AG04449 (cell line): ENCODE data around the gene INPP5D.
"Not testable (repeated sequence)": the region's sequence is repeated elsewhere in the genome, so short reads cannot be mapped to it uniquely, and the experiment has no call there.

Source experiments
- CTCF ChIA-PET: fragments of 350-600 bp; formaldehyde crosslinking; extraction: SDS; loops from one replicate; lab custom pipeline; 2021; ENCODE audit warnings: antibody characterized with exemption; lab: Yijun Ruan, JAX
- POLR2A ChIA-PET: fragments of 400-600, 350-600 bp; formaldehyde crosslinking; extraction: SDS; loops from one replicate; lab custom pipeline; 2020; ENCODE audit warnings: antibody characterized with exemption, inconsistent platforms; lab: Yijun Ruan, JAX
- DNase-seq: peaks from one replicate; pipeline ENCODE4 v3.0.0-alpha.2; 2010; ENCODE audit warnings: low read depth, low spot score
- H3K4me3 ChIP-seq: 2 replicates; pipeline ENCODE4 v1.5.1; 2011; ENCODE audit warnings: low read depth, mild to moderate bottlenecking, control low read depth, low read length
- TF ChIP-seq, protein P1 (sequence below): IDR thresholded peaks from one replicate; pipeline ENCODE4 v1.5.1; 2011; ENCODE audit warnings: mild to moderate bottlenecking, moderate library complexity, low read length, control low read depth, inconsistent platforms; ENCODE audit not compliant: insufficient read depth; ENCODE audit errors: missing control alignments

The INPP5D gene

DNA sequence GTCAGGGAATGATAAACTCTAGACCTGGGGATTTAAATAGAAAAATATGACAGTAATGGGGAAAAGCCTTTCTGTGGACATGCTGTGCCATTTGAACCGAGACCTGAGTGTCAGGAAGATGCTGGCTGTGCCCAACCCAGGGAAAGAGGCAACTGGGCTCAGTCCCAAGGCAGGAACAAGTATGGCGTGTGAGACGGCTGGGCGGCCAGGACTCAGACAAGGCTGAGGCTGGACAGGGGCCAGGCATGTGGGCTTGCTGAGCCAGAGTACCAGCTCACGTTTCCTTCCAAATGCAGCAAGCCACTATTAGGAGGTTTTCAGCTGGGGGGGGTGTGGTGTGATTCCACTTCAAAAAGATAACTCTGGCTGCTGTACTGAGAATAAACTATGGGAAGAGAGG, 92.4 kb downstream of the INPP5D start:
- H3K4me3 ChIP-seq = no peak overlapping the region
- DNase-seq = no peak
- CTCF ChIA-PET = no interaction called here
- TF ChIP-seq, protein P1, sequence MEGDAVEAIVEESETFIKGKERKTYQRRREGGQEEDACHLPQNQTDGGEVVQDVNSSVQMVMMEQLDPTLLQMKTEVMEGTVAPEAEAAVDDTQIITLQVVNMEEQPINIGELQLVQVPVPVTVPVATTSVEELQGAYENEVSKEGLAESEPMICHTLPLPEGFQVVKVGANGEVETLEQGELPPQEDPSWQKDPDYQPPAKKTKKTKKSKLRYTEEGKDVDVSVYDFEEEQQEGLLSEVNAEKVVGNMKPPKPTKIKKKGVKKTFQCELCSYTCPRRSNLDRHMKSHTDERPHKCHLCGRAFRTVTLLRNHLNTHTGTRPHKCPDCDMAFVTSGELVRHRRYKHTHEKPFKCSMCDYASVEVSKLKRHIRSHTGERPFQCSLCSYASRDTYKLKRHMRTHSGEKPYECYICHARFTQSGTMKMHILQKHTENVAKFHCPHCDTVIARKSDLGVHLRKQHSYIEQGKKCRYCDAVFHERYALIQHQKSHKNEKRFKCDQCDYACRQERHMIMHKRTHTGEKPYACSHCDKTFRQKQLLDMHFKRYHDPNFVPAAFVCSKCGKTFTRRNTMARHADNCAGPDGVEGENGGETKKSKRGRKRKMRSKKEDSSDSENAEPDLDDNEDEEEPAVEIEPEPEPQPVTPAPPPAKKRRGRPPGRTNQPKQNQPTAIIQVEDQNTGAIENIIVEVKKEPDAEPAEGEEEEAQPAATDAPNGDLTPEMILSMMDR = no peak
- POLR2A ChIA-PET = no interaction called here

DNA sequence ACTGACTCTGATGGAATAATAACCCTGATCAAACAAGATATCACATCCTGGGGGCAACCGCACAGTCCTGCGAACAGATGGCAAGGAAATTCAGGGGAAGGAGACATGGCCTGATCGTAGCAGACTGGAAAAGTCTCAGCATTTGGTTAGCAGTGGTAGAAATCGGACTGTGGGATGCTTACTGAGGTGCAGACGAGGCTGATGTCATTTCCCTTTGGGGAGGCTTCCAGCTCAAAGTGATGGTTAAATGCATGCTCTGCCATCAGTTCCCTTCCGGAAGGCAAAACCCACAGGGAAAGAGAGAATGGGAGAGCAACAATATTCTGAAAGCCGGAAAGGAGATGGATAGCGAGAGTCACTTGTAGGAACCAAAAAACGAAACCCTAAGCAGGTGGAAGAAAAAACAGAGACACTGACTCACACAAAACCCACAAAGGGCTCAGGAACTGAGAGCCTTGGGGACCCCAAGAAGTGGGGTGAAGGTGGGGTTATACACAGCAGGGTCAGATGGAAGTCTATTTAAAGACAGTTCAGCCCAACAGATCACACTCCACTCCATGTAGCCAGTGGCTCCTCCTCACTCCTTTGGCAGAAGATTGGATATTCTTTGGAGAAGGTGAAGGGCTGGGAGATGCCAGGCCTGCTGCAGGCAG, 93.1 kb downstream of the INPP5D start:
- TF ChIP-seq, protein P1 = no peak
- DNase-seq = no peak
- ChIA-PET POLR2A (no interaction called here), CTCF (no interaction called here)
- no peak overlapping the region for H3K4me3 ChIP-seq

DNA sequence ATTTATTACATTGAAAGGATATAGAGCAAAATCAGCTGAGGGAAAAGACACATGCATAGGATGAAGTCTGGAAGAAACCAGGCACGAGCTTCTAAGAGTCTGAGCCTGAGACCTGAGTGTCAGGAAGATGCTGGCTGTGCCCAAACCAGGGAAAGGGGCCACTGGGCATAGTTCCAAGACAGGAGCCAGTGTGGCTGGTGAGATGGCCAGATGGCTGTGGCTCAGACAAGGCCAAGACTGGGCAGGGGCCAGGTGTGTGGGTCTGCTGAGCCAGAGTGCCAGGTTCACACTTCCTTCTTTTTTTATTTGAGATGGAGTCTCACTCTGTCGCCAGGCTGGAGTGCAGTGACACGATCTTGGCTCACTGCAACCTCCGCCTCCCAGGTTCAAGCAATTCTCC, 95.9 kb downstream of the INPP5D start:
- no peak for DNase-seq
- ChIA-PET POLR2A (no interaction called here), CTCF (no interaction called here)
- TF ChIP-seq, protein P1 = no peak
- no peak overlapping the region for H3K4me3 ChIP-seq

DNA sequence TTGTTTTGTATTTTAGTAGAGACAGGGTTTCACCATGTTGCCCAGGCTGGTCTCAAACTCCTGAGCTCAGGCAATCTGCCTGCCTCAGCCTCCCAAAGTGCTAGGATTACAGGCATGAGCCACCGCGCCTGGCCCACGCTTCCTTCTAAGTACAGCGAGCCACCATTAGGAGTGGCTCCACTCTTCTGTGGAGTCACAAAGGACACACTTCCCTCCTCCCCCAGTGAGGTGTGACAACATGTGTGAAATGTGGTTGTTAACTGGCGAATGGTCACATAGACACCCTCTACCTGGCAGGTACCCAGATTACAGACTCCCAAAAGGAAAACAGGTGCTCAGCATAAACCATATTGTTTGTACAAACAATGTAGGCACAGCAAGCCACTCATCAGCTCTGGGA, 96.3 kb downstream of the INPP5D start:
- H3K4me3 ChIP-seq, DNase-seq, CTCF ChIA-PET, POLR2A ChIA-PET: not testable (repeated sequence)

DNA sequence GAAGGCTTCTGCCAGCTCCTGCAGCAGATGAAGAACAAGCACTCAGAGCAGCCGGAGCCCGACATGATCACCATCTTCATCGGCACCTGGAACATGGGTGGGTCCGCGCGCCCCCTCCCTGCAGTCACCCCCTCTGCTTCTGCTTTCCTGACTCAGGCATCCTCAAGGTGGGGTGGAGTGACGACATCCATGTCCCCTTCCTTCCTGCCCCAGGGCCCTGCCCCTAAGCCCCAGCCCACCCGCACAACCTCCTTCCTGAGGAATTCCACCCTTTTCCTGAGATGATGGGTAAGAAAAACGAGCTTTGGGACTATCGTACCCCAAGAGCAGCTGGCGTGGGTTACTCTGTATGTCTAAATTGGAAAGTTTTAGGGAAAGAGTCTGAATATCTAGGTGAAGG, 101.6 kb downstream of the INPP5D start:
- CTCF ChIA-PET = no interaction called here
- POLR2A ChIA-PET = no interaction called here
- DNase-seq = no peak
- TF ChIP-seq, protein P1 = no peak
- H3K4me3 ChIP-seq = no peak overlapping the region

DNA sequence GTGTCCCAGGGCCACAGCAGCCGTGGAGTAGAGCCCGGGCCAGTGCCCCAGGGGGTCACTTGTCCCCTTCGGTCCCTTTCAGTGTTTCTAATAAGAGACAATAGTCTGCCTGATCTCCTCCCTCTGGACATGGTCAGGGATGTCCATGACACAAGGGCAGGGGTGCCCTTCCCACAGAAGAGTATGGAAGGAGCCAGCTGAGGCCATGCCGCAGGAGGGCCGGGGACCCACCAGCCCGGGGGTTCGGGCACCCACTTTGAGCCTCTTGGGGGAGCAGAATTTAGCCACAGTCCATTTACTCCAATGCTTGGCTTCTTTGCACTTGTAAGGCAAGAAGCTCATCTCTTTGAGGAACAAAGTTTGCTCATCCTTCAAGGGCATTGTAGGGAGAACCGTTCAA, 102.6 kb downstream of the INPP5D start:
- ChIA-PET CTCF (no interaction called here), POLR2A (no interaction called here)
- TF ChIP-seq, protein P1 = no peak
- H3K4me3 ChIP-seq = no peak overlapping the region
- no peak for DNase-seq

DNA sequence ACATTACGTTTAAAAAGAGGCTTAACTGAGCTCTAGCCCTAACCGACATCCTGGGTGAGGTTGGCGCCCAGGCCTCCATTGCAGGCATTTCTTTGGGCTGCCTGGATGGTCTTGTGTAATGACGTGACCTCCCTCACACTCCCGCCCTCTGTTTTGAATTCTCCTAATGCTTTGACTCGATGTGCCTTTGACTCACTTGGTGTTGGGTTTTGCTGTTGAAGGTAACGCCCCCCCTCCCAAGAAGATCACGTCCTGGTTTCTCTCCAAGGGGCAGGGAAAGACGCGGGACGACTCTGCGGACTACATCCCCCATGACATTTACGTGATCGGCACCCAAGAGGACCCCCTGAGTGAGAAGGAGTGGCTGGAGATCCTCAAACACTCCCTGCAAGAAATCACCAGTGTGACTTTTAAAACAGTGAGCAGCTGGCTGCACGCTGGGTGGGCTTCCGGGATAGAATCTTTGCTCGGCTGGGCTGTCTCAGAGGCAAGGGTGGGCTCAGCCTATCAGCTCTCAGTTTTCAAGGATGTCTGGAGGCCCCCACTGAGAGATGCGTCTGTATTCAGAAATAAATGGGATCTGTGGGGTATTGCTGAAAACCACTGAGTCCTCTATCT, 103.5 kb downstream of the INPP5D start:
- DNase-seq = no peak
- ChIA-PET POLR2A (no interaction called here), CTCF (no interaction called here)
- no peak overlapping the region for H3K4me3 ChIP-seq
- TF ChIP-seq, protein P1 = no peak
